ENCODE measurements around the gene CASK. TPM values are rescaled to one million over a fixed set of nuclear protein-coding genes. Genes with fewer than 3 reads are reported as not detected.

Gene CASK
- total RNA-seq, 1 donor from 2014 or later = 23.0 TPM

DNA sequence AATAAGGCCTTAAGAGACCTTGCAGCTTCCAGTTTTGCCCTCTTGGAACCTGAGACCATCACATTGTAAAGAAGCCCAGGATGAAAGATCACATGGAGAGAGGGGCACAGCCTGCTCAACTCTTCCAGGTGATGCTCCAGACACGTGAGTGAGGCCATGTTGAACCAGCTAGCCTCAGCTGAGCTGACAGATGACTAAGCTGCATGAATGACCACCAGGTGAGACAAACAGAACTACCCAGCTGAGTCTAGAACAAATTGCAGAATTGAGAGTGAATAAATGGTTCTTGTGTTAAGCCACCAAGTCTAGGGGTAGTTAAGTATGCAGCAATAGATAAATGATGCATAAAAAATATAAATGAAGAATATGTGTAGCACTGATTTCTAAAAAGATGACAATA lies 216.1 kb downstream of the CASK start:
- Mint-ChIP-seq H3K36me3 (ENCODE audit: low read depth) (no peaks in the 10 kb centered on the region), H3K9me3 (no peaks in the 10 kb centered on the region), H3K27me3 (no peaks in the 10 kb centered on the region), H3K4me1 (peaks cover 58% of the 10 kb centered on the region), H3K4me3 (peak overlapping the region; percentile 49), H3K27ac (peak overlapping the region; percentile 73)
- POLR2A ChIA-PET = interaction anchor here (0.7 to 1.0 kb wide), 4 partner anchors 9 to 147 kb away, joined by 3 to 9 read pairs (median 3); no protein-coding TSS in a partner anchor
- intact Hi-C loops (cut with micrococcal nuclease) = loop anchor here (2.0 kb wide), 1 partner anchor 14 kb away; no protein-coding TSS in a partner anchor
- DNase-seq = no peak
- peak; percentile 32 for ATAC-seq (ENCODE audit: low read depth)
- CTCF ChIA-PET = interaction anchor here (1.1 to 2.4 kb wide), 3 partner anchors 13 to 53 kb away, joined by 3 to 5 read pairs (median 4); no protein-coding TSS in a partner anchor
- TF ChIP-seq, protein P1, sequence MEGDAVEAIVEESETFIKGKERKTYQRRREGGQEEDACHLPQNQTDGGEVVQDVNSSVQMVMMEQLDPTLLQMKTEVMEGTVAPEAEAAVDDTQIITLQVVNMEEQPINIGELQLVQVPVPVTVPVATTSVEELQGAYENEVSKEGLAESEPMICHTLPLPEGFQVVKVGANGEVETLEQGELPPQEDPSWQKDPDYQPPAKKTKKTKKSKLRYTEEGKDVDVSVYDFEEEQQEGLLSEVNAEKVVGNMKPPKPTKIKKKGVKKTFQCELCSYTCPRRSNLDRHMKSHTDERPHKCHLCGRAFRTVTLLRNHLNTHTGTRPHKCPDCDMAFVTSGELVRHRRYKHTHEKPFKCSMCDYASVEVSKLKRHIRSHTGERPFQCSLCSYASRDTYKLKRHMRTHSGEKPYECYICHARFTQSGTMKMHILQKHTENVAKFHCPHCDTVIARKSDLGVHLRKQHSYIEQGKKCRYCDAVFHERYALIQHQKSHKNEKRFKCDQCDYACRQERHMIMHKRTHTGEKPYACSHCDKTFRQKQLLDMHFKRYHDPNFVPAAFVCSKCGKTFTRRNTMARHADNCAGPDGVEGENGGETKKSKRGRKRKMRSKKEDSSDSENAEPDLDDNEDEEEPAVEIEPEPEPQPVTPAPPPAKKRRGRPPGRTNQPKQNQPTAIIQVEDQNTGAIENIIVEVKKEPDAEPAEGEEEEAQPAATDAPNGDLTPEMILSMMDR (IDR thresholded peaks at IDR 0.05) = no peak

DNA sequence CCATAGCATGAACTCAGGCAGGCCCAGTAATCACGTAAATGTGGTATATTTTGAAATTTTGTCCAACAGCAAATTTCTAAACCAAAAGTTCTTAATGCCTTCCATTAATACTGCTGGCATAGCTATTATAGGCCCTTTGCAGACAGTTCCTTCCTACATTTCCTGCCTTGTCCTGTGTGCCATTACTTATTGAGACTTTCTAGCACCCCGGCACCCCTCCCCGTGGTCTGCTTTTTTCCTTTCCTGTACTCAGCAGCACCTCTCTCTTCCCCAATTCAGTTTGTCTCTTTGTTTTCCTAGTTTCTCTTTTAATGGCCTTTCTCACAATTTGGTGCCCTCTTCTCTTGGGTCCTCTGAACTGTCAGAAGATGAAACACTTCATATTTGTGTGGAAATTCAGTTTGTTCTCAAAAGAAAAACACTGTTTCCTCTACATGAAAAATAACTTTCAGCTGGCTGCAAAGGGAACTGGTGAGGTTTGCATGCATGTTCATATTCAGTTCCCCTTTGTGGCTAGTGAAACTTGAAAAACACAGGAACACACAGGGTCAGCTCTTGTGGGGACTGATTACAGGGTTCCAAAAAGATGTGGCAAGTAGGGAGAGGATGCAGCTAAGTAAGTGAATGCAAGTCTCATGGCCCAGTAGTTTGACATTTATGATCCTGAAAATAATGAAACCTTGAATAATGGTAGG lies 217.5 kb downstream of the CASK start:
- POLR2A ChIA-PET = interaction anchor here (1.0 to 2.1 kb wide), 3 partner anchors 14 to 110 kb away, joined by 4 to 14 read pairs (median 4); partner anchors contain the start of gene GPR34
- H3K36me3 Mint-ChIP-seq (ENCODE audit: low read depth) = no peaks in the 10 kb centered on the region
- intact Hi-C loops (cut with micrococcal nuclease) = loop anchor here (1.0 to 2.0 kb wide), 3 partner anchors 15 to 28 kb away; partner anchors contain the start of gene GPR34
- H3K27ac Mint-ChIP-seq = peak overlapping the region; percentile 89
- CTCF ChIA-PET = interaction anchor here (0.7 to 2.4 kb wide), 2 partner anchors 14 to 17 kb away, joined by 3 to 5 read pairs; no protein-coding TSS in a partner anchor
- peak; percentile 81 for ATAC-seq (ENCODE audit: low read depth)
- H3K27me3 Mint-ChIP-seq = no peaks in the 10 kb centered on the region
- H3K9me3 Mint-ChIP-seq = no peaks in the 10 kb centered on the region
- peaks cover 58% of the 10 kb centered on the region for H3K4me1 Mint-ChIP-seq
- TF ChIP-seq, protein P1 (IDR thresholded peaks at IDR 0.05) = no peak
- H3K4me3 Mint-ChIP-seq = peak overlapping the region; percentile 72
- DNase-seq = no peak

DNA sequence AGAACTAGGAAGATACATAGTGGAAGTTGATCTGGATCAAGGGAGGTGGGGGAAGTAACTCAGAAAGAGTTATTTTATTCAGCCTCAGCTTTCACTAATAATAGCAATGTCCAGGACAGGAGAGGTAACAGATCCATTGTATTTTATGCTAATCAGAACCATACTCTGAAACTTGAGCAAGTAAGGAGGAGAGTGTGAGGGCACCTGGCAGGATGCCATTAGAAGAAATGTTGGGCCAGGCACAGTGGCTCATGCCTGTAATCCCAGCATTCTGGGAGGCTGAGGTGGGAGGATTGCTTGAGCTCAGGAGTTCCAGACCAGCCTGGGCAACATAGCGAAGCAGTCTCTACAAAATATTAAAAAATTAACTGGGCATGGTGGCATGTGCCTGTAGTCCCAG lies 218.3 kb downstream of the CASK start:
- ATAC-seq (ENCODE audit: low read depth) (no peak), DNase-seq (no peak)
- CTCF ChIA-PET = interaction anchor here (2.4 kb wide), 1 partner anchor 15 kb away, joined by 5 read pairs; no protein-coding TSS in a partner anchor
- H3K4me1 Mint-ChIP-seq = peaks cover 55% of the 10 kb centered on the region
- no peaks in the 10 kb centered on the region for H3K27me3 Mint-ChIP-seq
- POLR2A ChIA-PET = interaction anchor here (1.4 to 2.1 kb wide), 2 partner anchors 15 to 109 kb away, joined by 4 to 14 read pairs; no protein-coding TSS in a partner anchor
- intact Hi-C loops (cut with micrococcal nuclease) = loop anchor here (2.0 kb wide), 1 partner anchor 16 kb away; the partner anchor contains the start of gene GPR34
- no peaks in the 10 kb centered on the region for H3K9me3 Mint-ChIP-seq
- TF ChIP-seq, protein P1 (IDR thresholded peaks at IDR 0.05) = no peak
- H3K36me3 Mint-ChIP-seq (ENCODE audit: low read depth) = no peaks in the 10 kb centered on the region
- H3K27ac Mint-ChIP-seq = peak overlapping the region; percentile 89
- no peak overlapping the region for H3K4me3 Mint-ChIP-seq

DNA sequence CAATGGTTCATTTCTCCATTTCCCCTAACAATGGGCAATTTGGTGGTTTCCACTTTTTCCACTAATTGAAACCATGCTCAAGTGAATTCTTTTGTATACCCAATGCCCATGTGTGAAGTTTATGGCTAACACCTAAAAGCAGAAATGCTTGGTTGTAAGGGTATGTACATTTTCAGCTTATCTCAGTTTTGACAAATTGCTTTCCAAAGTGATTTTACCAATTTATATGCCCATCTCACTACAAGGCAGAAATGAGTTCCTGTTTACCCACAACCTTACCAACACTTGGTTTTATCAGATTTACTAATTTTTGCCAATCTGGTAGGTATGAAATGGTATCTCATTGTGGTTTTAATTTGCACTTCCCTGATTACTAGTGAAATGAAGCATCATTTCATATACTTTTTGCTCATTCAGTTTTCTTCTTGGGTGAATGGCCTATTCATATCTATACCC lies 219.8 kb downstream of the CASK start:
- Mint-ChIP-seq H3K4me3 (no peak overlapping the region), H3K4me1 (peaks cover 47% of the 10 kb centered on the region), H3K9me3 (no peaks in the 10 kb centered on the region), H3K27ac (no peak overlapping the region), H3K36me3 (ENCODE audit: low read depth) (no peaks in the 10 kb centered on the region), H3K27me3 (no peaks in the 10 kb centered on the region)
- intact Hi-C loops (cut with micrococcal nuclease) = loop anchor here (2.0 kb wide), 1 partner anchor 15 kb away; the partner anchor contains the start of gene GPR34
- ChIA-PET POLR2A (interaction anchor here (0.8 kb wide), 1 partner anchor 74 kb away, joined by 5 read pairs; no protein-coding TSS in a partner anchor), CTCF (no interaction called here)
- DNase-seq (no peak), ATAC-seq (ENCODE audit: low read depth) (no peak)
- TF ChIP-seq, protein P1 (IDR thresholded peaks at IDR 0.05) = no peak

DNA sequence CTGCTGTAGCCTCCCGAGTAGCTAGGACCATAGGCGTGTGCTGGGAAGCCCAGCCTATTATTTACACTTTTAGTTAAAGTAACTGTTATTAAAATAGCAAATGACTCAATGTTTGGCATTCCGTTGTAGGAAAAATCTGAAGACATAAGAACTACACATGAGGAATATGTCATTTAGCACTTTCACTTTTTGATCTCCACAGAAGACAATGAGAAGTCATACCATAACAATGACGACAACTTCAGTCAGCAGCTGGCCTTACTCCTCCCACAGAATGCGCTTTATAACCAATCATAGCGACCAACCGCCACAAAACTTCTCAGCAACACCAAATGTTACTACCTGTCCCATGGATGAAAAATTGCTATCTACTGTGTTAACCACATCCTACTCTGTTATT lies 227.9 kb downstream of the CASK start:
- DNase-seq = no peak
- TF ChIP-seq, protein P1 (IDR thresholded peaks at IDR 0.05) = no peak
- ChIA-PET CTCF (no interaction called here), POLR2A (interaction anchor here (0.7 kb wide), 1 partner anchor 101 kb away, joined by 6 read pairs; no protein-coding TSS in a partner anchor)
- intact Hi-C loops (cut with micrococcal nuclease) = no loop called here
- H3K4me1 Mint-ChIP-seq = peaks cover 26% of the 10 kb centered on the region
- ATAC-seq (ENCODE audit: low read depth) = no peak
- no peak overlapping the region for H3K4me3 Mint-ChIP-seq
- H3K36me3 Mint-ChIP-seq (ENCODE audit: low read depth) = peaks cover 6% of the 10 kb centered on the region
- H3K27me3 Mint-ChIP-seq = no peaks in the 10 kb centered on the region
- no peak overlapping the region for H3K27ac Mint-ChIP-seq
- H3K9me3 Mint-ChIP-seq = no peaks in the 10 kb centered on the region
